Thoracic aorta (tissue), 2 donors: Measurements from ENCODE around the gene STT3A. TPM values are rescaled to one million over a fixed set of nuclear protein-coding genes. Genes with fewer than 3 reads are reported as not detected.

Experiments
- ATAC-seq: fragments of 150-250 bp; one replicate; pipeline ENCODE4 v1.8.0; 2017; ENCODE audit warnings: low read depth; ENCODE audit not compliant: insufficient number of reproducible peaks, low FRiP score
- DNase-seq: peaks from one replicate; pipeline ENCODE4 v3.0.0-alpha.2; 2020; ENCODE audit warnings: low spot score
- H3K27ac ChIP-seq, 2 donors: fragments of 200-600 bp; sonication (generic); 1 replicate in 1 of 2; 2 replicates in 1 of 2; pipeline ENCODE4 v1.5.1; 2016; ENCODE audit warnings: mild to moderate bottlenecking in 2 of 2, moderate library complexity in 2 of 2
- H3K27me3 ChIP-seq: fragments of 200-600 bp; sonication (generic); replicated peaks from 2 replicates; pipeline ENCODE4 v1.6.0; 2016; ENCODE audit warnings: mild to moderate bottlenecking; ENCODE audit not compliant: insufficient read depth
- H3K36me3 ChIP-seq: fragments of 200-600 bp; sonication (generic); one replicate; pipeline ENCODE4 v1.5.1; 2016
- H3K4me1 ChIP-seq, 2 donors: fragments of 200-600 bp; sonication (generic); 1 replicate in 1 of 2; 2 replicates in 1 of 2; pipeline versions ENCODE4 v1.5.1 to v1.6.0; 2016; ENCODE audit warnings: low read depth in 2 of 2, mild to moderate bottlenecking in 1 of 2; ENCODE audit not compliant: control insufficient read depth in 1 of 2
- H3K4me3 ChIP-seq: fragments of 200-600 bp; sonication (generic); 2 replicates; pipeline ENCODE4 v1.5.1; 2016; ENCODE audit warnings: mild to moderate bottlenecking
- H3K9me3 ChIP-seq: fragments of 200-600 bp; sonication (generic); 2 replicates; pipeline ENCODE4 v1.5.1; 2016
- CTCF ChIP-seq: fragments of 200-600 bp; sonication (generic); IDR thresholded peaks from one replicate; pipeline ENCODE4 v1.5.1; 2019; ENCODE audit warnings: antibody characterized with exemption
- total RNA-seq, 2 donors: library from RNA; depleted of rRNA; stranded (reverse); fragments of >200 nt; gene quantifications; one replicate each; pipeline versions ENCODE4 v1.1.0 to v1.2.3, GENCODE V29; 2016

STT3A gene
- total RNA-seq = 100 to 1,000 TPM in 1 of 2 donors, 10 to 100 TPM in 1; 85.0 to 122 TPM

DNA sequence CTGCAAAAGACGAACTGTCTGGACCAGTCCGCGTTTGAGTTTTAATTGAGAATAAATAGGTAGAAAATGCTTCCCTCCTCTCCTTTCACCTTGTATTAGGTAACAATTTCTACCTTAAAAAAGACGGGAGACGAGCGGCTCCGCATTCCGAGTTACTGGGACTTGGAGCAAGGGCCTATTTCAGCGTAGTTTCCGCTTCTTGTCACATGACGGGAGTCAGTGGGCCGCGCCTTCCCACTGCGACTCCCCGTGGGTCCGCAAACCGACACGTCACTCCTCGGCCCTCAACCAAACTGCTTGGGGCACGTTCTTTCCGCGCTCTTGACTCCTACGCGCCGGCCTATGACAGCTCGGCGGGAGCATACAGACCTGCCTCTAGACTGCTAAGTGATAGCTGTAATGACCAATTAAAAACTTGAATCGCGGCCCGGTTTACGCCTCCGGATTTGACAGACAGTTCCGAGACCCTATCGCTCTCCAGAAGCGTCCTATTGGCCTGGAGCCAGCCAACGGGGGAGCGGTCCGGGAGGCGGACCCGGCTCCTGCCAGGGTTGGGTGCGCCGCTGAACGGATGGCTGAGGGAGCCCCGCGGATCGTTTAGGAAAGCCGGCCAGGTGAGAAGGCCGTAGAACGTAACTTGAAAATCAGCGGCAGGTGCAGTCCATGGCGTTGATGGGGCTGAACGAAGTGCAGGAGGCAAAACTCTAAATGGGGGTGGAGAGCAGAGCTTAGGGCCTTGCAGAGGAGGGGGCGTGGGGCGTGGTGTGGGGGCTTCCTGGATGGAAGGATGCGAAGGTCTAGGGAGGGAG lies at the start of gene STT3A:
Gene STT3A (plus strand): TSS at position 548 of the 809 bp plus-strand sequence. CDS start 3,064 bp downstream, outside the sequence.
- Histone ChIP-seq H3K9me3 (no peaks in the 10 kb centered on the region), H3K27ac (peak within 1 kb of the TSS; percentile 96 to 99), H3K36me3 (no peaks in the 10 kb centered on the region), H3K4me1 (peaks cover 3 to 33% of the 10 kb centered on the region in 2 donors), H3K27me3 (no peaks in the 10 kb centered on the region), H3K4me3 (peak within 1 kb of the TSS; percentile 92)
- no peak for TF ChIP-seq CTCF
- peak; percentile 100 for ATAC-seq
- peak; percentile 99 for DNase-seq

- H3K9me3 ChIP-seq = peaks cover 16% of the 10 kb centered on the region
- H3K27me3 ChIP-seq = no peaks in the 10 kb centered on the region
- TF ChIP-seq CTCF = no peak
- no peak for DNase-seq
- H3K27ac ChIP-seq = no peak overlapping the region
- H3K36me3 ChIP-seq = no peaks in the 10 kb centered on the region
- H3K4me3 ChIP-seq = no peak overlapping the region
- no peak for ATAC-seq
- no peaks in the 10 kb centered on the region for H3K4me1 ChIP-seq
Measured at GRCh38 chr11:125550780-125551179, 41.9 kb upstream of the STT3A start.

- Histone ChIP-seq H3K27me3 (no peaks in the 10 kb centered on the region), H3K4me1 (no peaks in the 10 kb centered on the region), H3K36me3 (no peaks in the 10 kb centered on the region), H3K9me3 (peaks cover 16% of the 10 kb centered on the region), H3K4me3 (no peak overlapping the region), H3K27ac (no peak overlapping the region)
- no peak for TF ChIP-seq CTCF
- no peak for DNase-seq
- no peak for ATAC-seq
Measured at GRCh38 chr11:125551835-125552342, 40.8 kb upstream of the STT3A start.

GRCh38 chr11:125552927-125553326 lies 39.7 kb upstream of the STT3A start:
- Histone ChIP-seq H3K9me3 (peaks cover 16% of the 10 kb centered on the region), H3K27ac (no peak overlapping the region), H3K27me3 (no peaks in the 10 kb centered on the region), H3K4me3 (no peak overlapping the region), H3K36me3 (no peaks in the 10 kb centered on the region), H3K4me1 (no peaks in the 10 kb centered on the region)
- DNase-seq = no peak
- TF ChIP-seq CTCF = no peak
- no peak for ATAC-seq

GRCh38 chr11:125553357-125553756 lies 39.3 kb upstream of the STT3A start:
- DNase-seq (no peak), ATAC-seq (no peak)
- no peak overlapping the region for H3K27ac ChIP-seq
- H3K4me3 ChIP-seq = no peak overlapping the region
- no peaks in the 10 kb centered on the region for H3K4me1 ChIP-seq
- no peaks in the 10 kb centered on the region for H3K27me3 ChIP-seq
- H3K36me3 ChIP-seq = no peaks in the 10 kb centered on the region
- peaks cover 16% of the 10 kb centered on the region for H3K9me3 ChIP-seq
- TF ChIP-seq CTCF = no peak
